GM12878 (cell line): Measurements from ENCODE around the gene LPIN1. TPM values are rescaled to one million over a fixed set of nuclear protein-coding genes. Genes with fewer than 3 reads are reported as not detected.
"Not testable (repeated sequence)": the region's sequence is repeated elsewhere in the genome, so short reads cannot be mapped to it uniquely, and the experiment has no call there.

Source experiments
- ATAC-seq: fragments of 200-7000 bp; cut with Tn5 transposase; 3 replicates; pipeline ENCODE4 v1.9.1; 2020; ENCODE audit warnings: mild to moderate bottlenecking, moderate library complexity
- BruUV-seq: library from RNA; stranded (reverse); fragments of 400-500 nt; replicated peaks from 2 replicates; lab custom pipeline; 2021; lab: Mats Ljungman, UMichigan
- CTCF ChIA-PET: fragments of 300-600 bp; sonication (Branson Sonifier 250); formaldehyde crosslinking; extraction: SDS; loops from one replicate; lab custom pipeline; 2021; ENCODE audit warnings: inconsistent platforms; lab: Yijun Ruan, JAX
- POLR2A ChIA-PET: fragments of 350-600 bp; formaldehyde crosslinking; extraction: SDS; loops from one replicate; lab custom pipeline; 2021; ENCODE audit warnings: inconsistent platforms; lab: Charles Lee
- RAD21 ChIA-PET: fragments of 300-600 bp; sonication (Branson Sonifier 250); formaldehyde crosslinking; loops from one replicate; lab custom pipeline; 2023; ENCODE audit warnings: antibody characterized with exemption; ENCODE audit not compliant: unreplicated experiment; lab: Charles Lee
- SMC1A ChIA-PET: fragments of 300-600 bp; sonication (Branson Sonifier 250); formaldehyde crosslinking; loops from one replicate; lab custom pipeline; 2023; ENCODE audit not compliant: unreplicated experiment, uncharacterized antibody; lab: Charles Lee
- DNase-seq: peaks from one replicate; pipeline ENCODE4 v3.0.0-alpha.2; 2011; ENCODE audit warnings: low read depth, low spot score
- FAIRE-seq: peaks from 3 replicates; lab custom pipeline; 2011; peaks lifted over from hg19 to GRCh38; lab: Jason Lieb, UNC
- H2AFZ ChIP-seq: 2 replicates; pipeline ENCODE4 v1.6.0; 2011; ENCODE audit warnings: low read depth, low read length, control low read depth; ENCODE audit not compliant: control insufficient read depth
- H3K27ac ChIP-seq: 2 replicates; pipeline ENCODE4 v1.5.1; 2011; ENCODE audit warnings: control low read depth; ENCODE audit not compliant: control insufficient read depth, insufficient read depth
- H3K27me3 ChIP-seq, 2 experiments: replicated peaks in 1 of 2; 2 replicates each; pipeline versions ENCODE4 v1.6.0 to v1.6.1; 2011; ENCODE audit warnings: low read length in 1 of 2; ENCODE audit not compliant: control insufficient read depth in 2 of 2, insufficient read depth in 2 of 2
- H3K36me3 ChIP-seq, 2 experiments: 2 replicates each; pipeline ENCODE4 v1.5.1; 2011; ENCODE audit warnings: low read length in 1 of 2; ENCODE audit not compliant: control insufficient read depth in 2 of 2, insufficient read depth in 2 of 2
- H3K4me1 ChIP-seq: 2 replicates; pipeline ENCODE4 v1.6.1; 2011; ENCODE audit warnings: mild to moderate bottlenecking, low read length, moderate library complexity, mixed read lengths; ENCODE audit not compliant: control insufficient read depth, insufficient read depth
- H3K4me2 ChIP-seq: 2 replicates; pipeline ENCODE4 v1.6.0; 2011; ENCODE audit warnings: control low read depth; ENCODE audit not compliant: control insufficient read depth, insufficient read depth
- H3K4me3 ChIP-seq: fragments of 200-600 bp; sonication (generic); 2 replicates; pipeline ENCODE4 v1.5.1; 2016
- H3K79me2 ChIP-seq: 2 replicates; pipeline ENCODE4 v1.6.0; 2011; ENCODE audit warnings: low read length; ENCODE audit not compliant: control insufficient read depth, insufficient read depth
- H3K9ac ChIP-seq: 2 replicates; pipeline ENCODE4 v1.8.0; 2011; ENCODE audit warnings: low read length, control low read depth, mixed read lengths; ENCODE audit not compliant: control insufficient read depth, insufficient read depth
- H3K9me3 ChIP-seq: replicated peaks from 3 replicates; pipeline ENCODE4 v1.5.1; 2011; ENCODE audit warnings: mild to moderate bottlenecking, low read length; ENCODE audit not compliant: control insufficient read depth, insufficient read depth
- H4K20me1 ChIP-seq: 2 replicates; pipeline ENCODE4 v1.6.0; 2011; ENCODE audit not compliant: control insufficient read depth, insufficient read depth
- ATF7 ChIP-seq: fragments of 450-650 bp; IDR thresholded peaks from 2 replicates; pipeline ENCODE4 v1.6.1; 2016; ENCODE audit warnings: low read depth, mild to moderate bottlenecking
- EZH2 ChIP-seq: IDR thresholded peaks from 2 replicates; pipeline ENCODE4 v1.6.1; 2012; ENCODE audit warnings: low read depth, mild to moderate bottlenecking, control low read depth, inconsistent platforms, low read length, borderline replicate concordance; ENCODE audit not compliant: control insufficient read depth
- FOXM1 ChIP-seq: IDR thresholded peaks from 2 replicates; pipeline ENCODE4 v1.6.1; 2012; ENCODE audit warnings: low read depth, mild to moderate bottlenecking, inconsistent platforms, low read length, moderate library complexity
- KDM1A ChIP-seq: fragments of 200-600 bp; sonication (generic); IDR thresholded peaks from 2 replicates; pipeline ENCODE4 v1.6.1; 2016; ENCODE audit warnings: borderline replicate concordance
- LARP7 ChIP-seq: fragments of 450-650 bp; IDR thresholded peaks from 2 replicates; pipeline ENCODE4 v1.6.1; 2017; ENCODE audit warnings: mild to moderate bottlenecking
- MEF2B ChIP-seq: fragments of 450-650 bp; IDR thresholded peaks from 2 replicates; pipeline ENCODE4 v1.6.1; 2018; ENCODE audit warnings: mild to moderate bottlenecking, moderate library complexity; ENCODE audit not compliant: partially characterized antibody, poor library complexity, severe bottlenecking
- MXI1 ChIP-seq: fragments of 150-350 bp; IDR thresholded peaks from 2 replicates; pipeline ENCODE4 v1.6.1; 2011; ENCODE audit warnings: low read depth, mild to moderate bottlenecking, inconsistent platforms, low read length, improper control_type of control experiment
- NFIC ChIP-seq: IDR thresholded peaks from 2 replicates; pipeline ENCODE4 v1.6.1; 2012; ENCODE audit warnings: low read depth, mild to moderate bottlenecking, inconsistent platforms, low read length, moderate library complexity
- NFYA ChIP-seq: IDR thresholded peaks from 2 replicates; pipeline ENCODE4 v1.6.1; 2011; ENCODE audit warnings: low read depth, mild to moderate bottlenecking, low read length, improper control_type of control experiment, borderline replicate concordance
- PAX8 ChIP-seq: fragments of 450-650 bp; IDR thresholded peaks from 2 replicates; pipeline ENCODE4 v1.6.1; 2017; ENCODE audit warnings: mild to moderate bottlenecking, moderate library complexity
- POLR2A ChIP-seq: IDR thresholded peaks from 2 replicates; pipeline ENCODE4 v1.6.1; 2011; ENCODE audit warnings: low read depth, mild to moderate bottlenecking, low read length
- POLR2AphosphoS2 ChIP-seq: IDR thresholded peaks from 2 replicates; pipeline ENCODE4 v1.6.1; 2011; ENCODE audit warnings: low read depth, mild to moderate bottlenecking, low read length, improper control_type of control experiment, moderate library complexity
- SMARCA5 ChIP-seq: fragments of 450-650 bp; IDR thresholded peaks from 2 replicates; pipeline ENCODE4 v1.6.1; 2017; ENCODE audit warnings: mild to moderate bottlenecking
- SREBF1 ChIP-seq: IDR thresholded peaks from 2 replicates; pipeline ENCODE4 v1.6.1; 2012; ENCODE audit warnings: mild to moderate bottlenecking, low read length
- ZSCAN29 ChIP-seq: fragments of 450-650 bp; IDR thresholded peaks from 2 replicates; pipeline ENCODE4 v1.6.1; 2017; ENCODE audit warnings: mild to moderate bottlenecking, moderate library complexity
- WGBS: methylation state at CpG from one replicate; pipeline ENCODE4 v1.1.6; 2016; ENCODE audit warnings: low lambda C conversion rate; ENCODE audit not compliant: insufficient replicate concordance, insufficient coverage; ENCODE audit errors: missing lambda C conversion rate; 5-methylcytosine and 5-hydroxymethylcytosine counted together
- in situ Hi-C: fragments of 300-500 bp; cut with MboI; formaldehyde crosslinking; loops from 9 replicates; pipeline ENCODE4 v1.14.3; 2018; ENCODE audit warnings: mixed read lengths
- intact Hi-C: fragments of 100-400 bp; cut with micrococcal nuclease; formaldehyde crosslinking; loops from one replicate; pipeline ENCODE4 v1.14.2; 2022; ENCODE audit not compliant: unreplicated experiment
- polyA plus RNA-seq, 11 experiments: library from polyadenylated mRNA; depleted of rRNA in 4 of 11; unstranded in 6 of 11; stranded (reverse) in 5 of 11; fragments of >200 nt; fragmentation: Nextera tagmentation in 4 of 11; fragmentation: Illumina TruSeq in 1 of 11; extraction: Ambion mirVana in 4 of 11; extraction: Trizol in 1 of 11; gene quantifications; 1 replicate in 1 of 11; 2 replicates in 10 of 11; pipeline versions ENCODE4 v1.2.1 to v1.2.3, GENCODE V29; 2011 to 2016; ENCODE audit warnings: inconsistent platforms in 2 of 11, missing spikeins in 2 of 11, low read depth in 1 of 11
- total RNA-seq, 4 experiments: library from RNA; depleted of rRNA in 3 of 4; stranded (reverse); fragments of >200 nt in 3 of 4; fragmentation: Illumina TruSeq in 1 of 4; extraction: Trizol in 1 of 4; gene quantifications; 2 replicates each; pipeline versions ENCODE4 v1.2.1 to v1.2.3, GENCODE V29; 2013 to 2021

LPIN1 gene
- total and polyA plus RNA-seq, 10 of the 15 experiments (the other 5 are each of a cell fraction or from before 2014, with no cell fraction given) = 18.8 to 82.5 (median 50.3) TPM

DNA sequence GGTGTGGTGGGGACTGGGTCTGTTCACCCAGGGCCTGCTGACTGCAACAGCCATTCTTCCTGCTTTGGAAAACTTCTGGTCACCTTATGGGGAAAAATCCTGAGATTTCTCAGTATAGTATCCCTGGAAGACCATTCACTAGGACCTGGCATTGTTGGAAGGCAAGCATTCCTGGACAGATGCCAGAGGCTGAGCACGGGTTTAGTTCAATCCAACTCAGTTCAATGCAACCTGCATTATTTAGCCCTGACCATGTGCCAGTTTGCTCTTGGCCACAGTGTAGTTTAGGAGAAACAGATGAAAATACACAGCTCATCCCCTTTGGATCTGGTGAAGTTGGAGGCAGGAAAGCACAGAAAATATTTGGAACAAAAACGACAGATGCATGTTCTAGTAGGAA lies 95.9 kb downstream of the LPIN1 start:
- ATAC-seq (no peak), DNase-seq (no peak), FAIRE-seq (no peak)
- no peaks in the 10 kb centered on the region; the same call in 2 of the 3 replicates for H3K9me3 ChIP-seq
- no peak overlapping the region for H3K27ac ChIP-seq
- intact Hi-C loops (no loop called here), in situ Hi-C loops (loop anchor here (25.0 kb wide), 1 partner anchor 445 kb away; no protein-coding TSS in a partner anchor)
- RAD21 ChIA-PET = interaction anchor here (2.7 kb wide), 1 partner anchor 13 kb away, joined by 11 read pairs; no protein-coding TSS in a partner anchor
- no peaks in the 10 kb centered on the region for H3K36me3 ChIP-seq
- no peaks in the 10 kb centered on the region for H3K4me1 ChIP-seq
- SMC1A ChIA-PET = interaction anchor here (1.4 to 1.8 kb wide), 3 partner anchors 11 to 193 kb away, joined by 3 to 6 read pairs (median 3); no protein-coding TSS in a partner anchor
- no peak overlapping the region for H3K9ac ChIP-seq
- no peaks in the 10 kb centered on the region for H3K79me2 ChIP-seq
- 72% methylated on average over 2 of the region's 2 CpGs for WGBS
- 0 out of 4 replicates have a peak, but pooled peaks cover 0 to 2% of the 10 kb centered on the region in 2 experiments for H3K27me3 ChIP-seq
- H4K20me1 ChIP-seq = no peaks in the 10 kb centered on the region
- CTCF ChIA-PET = no interaction called here
- no peak overlapping the region for H3K4me2 ChIP-seq
- H2AFZ ChIP-seq = no peak overlapping the region
- POLR2A ChIA-PET = no interaction called here
- H3K4me3 ChIP-seq = no peak overlapping the region
- TF ChIP-seq SMARCA5 (no peak), PAX8 (no peak), EZH2 (no peak), KDM1A (no peak), ATF7 (no peak), SREBF1 (no peak), MEF2B (no peak), POLR2AphosphoS2 (no peak), FOXM1 (no peak), MXI1 (no peak), POLR2A (no peak), NFIC (no peak), ZSCAN29 (no peak), NFYA (no peak), LARP7 (no peak)
- TF ChIP-seq, all 136 proteins: peak for 0
- no TSS peak for BruUV-seq

DNA sequence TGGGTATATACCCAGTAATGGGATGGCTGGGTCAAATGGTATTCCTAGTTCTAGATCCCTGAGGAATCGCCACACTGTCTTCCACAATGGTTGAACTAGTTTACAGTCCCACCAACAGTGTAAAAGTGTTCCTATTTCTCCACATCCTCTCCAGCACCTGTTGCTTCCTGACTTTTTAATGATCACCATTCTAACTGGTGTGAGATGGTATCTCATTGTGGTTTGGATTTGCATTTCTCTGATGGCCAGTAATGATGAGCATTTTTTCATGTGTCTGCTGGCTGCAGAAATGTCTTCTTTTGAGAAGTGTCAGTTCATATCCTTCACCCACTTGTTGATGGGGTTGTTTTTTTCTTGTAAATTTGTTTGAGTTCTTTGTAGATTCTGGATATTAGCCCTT lies 98.4 kb downstream of the LPIN1 start:
- RAD21 ChIA-PET, intact Hi-C loops: not testable (repeated sequence)

DNA sequence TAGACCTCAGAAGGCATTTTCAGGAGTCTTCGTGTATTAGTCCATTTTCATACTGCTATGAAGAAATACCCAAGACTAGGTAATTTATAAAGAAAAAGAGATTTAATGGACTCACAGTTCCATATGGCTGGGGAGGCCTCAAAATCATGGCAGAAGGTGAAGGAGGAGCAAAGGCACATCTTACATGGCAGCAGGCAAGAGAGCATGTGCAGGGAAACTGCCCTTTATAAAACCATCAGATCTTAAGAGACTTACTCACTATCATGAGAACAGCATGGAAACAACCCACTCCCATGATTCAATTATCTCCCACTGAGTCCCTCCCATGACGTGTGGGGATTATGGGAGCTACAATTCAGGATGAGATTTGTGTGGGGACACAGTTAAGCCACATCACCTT lies 101.5 kb downstream of the LPIN1 start:
- H3K27ac ChIP-seq, H3K4me2 ChIP-seq, H3K9me3 ChIP-seq, H2AFZ ChIP-seq, RAD21 ChIA-PET, H3K9ac ChIP-seq, BruUV-seq, intact Hi-C loops, H3K36me3 ChIP-seq, H4K20me1 ChIP-seq, H3K79me2 ChIP-seq, FAIRE-seq, ATAC-seq, DNase-seq, H3K4me3 ChIP-seq, SMC1A ChIA-PET, CTCF ChIA-PET, H3K27me3 ChIP-seq, POLR2A ChIA-PET, H3K4me1 ChIP-seq: not testable (repeated sequence)
- in situ Hi-C loops = loop anchor here (25.0 kb wide), 1 partner anchor 439 kb away; no protein-coding TSS in a partner anchor
- WGBS = 56% methylated on average over 2 of the region's 2 CpGs

More for the DNA sequence above, 98.4 kb downstream of the LPIN1 start:
- CTCF ChIA-PET, H3K4me3 ChIP-seq, H2AFZ ChIP-seq, H3K9ac ChIP-seq, H3K36me3 ChIP-seq, POLR2A ChIA-PET, FAIRE-seq, H3K9me3 ChIP-seq, H3K4me2 ChIP-seq, ATAC-seq, SMC1A ChIA-PET, BruUV-seq, DNase-seq, H3K79me2 ChIP-seq, H3K4me1 ChIP-seq, H3K27ac ChIP-seq, H4K20me1 ChIP-seq, H3K27me3 ChIP-seq: not testable (repeated sequence)
- WGBS = no CpG with 5 or more reads among the region's 1 CpG
- in situ Hi-C loops = loop anchor here (25.0 kb wide), 1 partner anchor 443 kb away; no protein-coding TSS in a partner anchor
